Caco-2 (cell line): ENCODE measurements around the gene TMA7. TPM values are rescaled to one million over a fixed set of nuclear protein-coding genes. Genes with fewer than 3 reads are reported as not detected.
A peak's percentile ranks its signal among the peaks of the same experiment; 100 is the strongest.

Experiments used
- BruUV-seq: library from RNA; stranded (reverse); fragments of 400-500 nt; replicated peaks from 2 replicates; lab custom pipeline; 2021; lab: Mats Ljungman, UMichigan
- CTCF ChIA-PET: fragments of 300-600 bp; sonication (Branson Sonifier 250); formaldehyde crosslinking; loops from one replicate; lab custom pipeline; 2022; ENCODE audit warnings: antibody characterized with exemption; lab: Charles Lee
- POLR2A ChIA-PET: fragments of 300-600 bp; sonication (Branson Sonifier 250); formaldehyde crosslinking; loops from one replicate; lab custom pipeline; 2022; ENCODE audit warnings: antibody characterized with exemption; lab: Charles Lee
- DNase-seq, 2 experiments: peaks; one replicate each; pipeline versions ENCODE4 v3.0.0 to v3.0.0-alpha.2; 2020 to 2022
- H3K27me3 ChIP-seq: replicated peaks from 2 replicates; pipeline ENCODE4 v1.6.0; 2011; ENCODE audit warnings: low read length; ENCODE audit not compliant: control insufficient read depth, insufficient read depth
- H3K36me3 ChIP-seq: 2 replicates; pipeline ENCODE4 v1.5.1; 2011; ENCODE audit warnings: low read length; ENCODE audit not compliant: control insufficient read depth, insufficient read depth
- H3K4me1 ChIP-seq: fragments of 250-450 bp; sonication (Bioruptor Pico); 2 replicates; pipeline ENCODE4 v1.5.1; 2020; ENCODE audit warnings: mild to moderate bottlenecking
- H3K4me3 ChIP-seq: 2 replicates; pipeline ENCODE4 v1.5.1; 2011; ENCODE audit warnings: low read depth, mild to moderate bottlenecking, control low read depth, low read length
- H3K9me3 ChIP-seq: fragments of 250-450 bp; sonication (Bioruptor Pico); 2 replicates; pipeline ENCODE4 v1.5.1; 2020; ENCODE audit warnings: mild to moderate bottlenecking, moderate library complexity
- H3K27ac Mint-ChIP-seq: one replicate; pipeline ENCODE4 v1.8.0; 2022; ENCODE audit warnings: mixed read lengths; ENCODE audit not compliant: unreplicated experiment
- H3K27me3 Mint-ChIP-seq: one replicate; pipeline ENCODE4 v1.8.0; 2022; ENCODE audit warnings: mixed read lengths; ENCODE audit not compliant: insufficient read depth, unreplicated experiment
- H3K36me3 Mint-ChIP-seq: one replicate; pipeline ENCODE4 v1.8.0; 2022; ENCODE audit warnings: mild to moderate bottlenecking, mixed read lengths; ENCODE audit not compliant: insufficient read depth, unreplicated experiment
- H3K4me1 Mint-ChIP-seq: one replicate; pipeline ENCODE4 v1.8.0; 2022; ENCODE audit warnings: low read depth, mixed read lengths; ENCODE audit not compliant: unreplicated experiment
- H3K4me3 Mint-ChIP-seq: one replicate; pipeline ENCODE4 v1.8.0; 2022; ENCODE audit warnings: mild to moderate bottlenecking, moderate library complexity, mixed read lengths; ENCODE audit not compliant: unreplicated experiment
- H3K9me3 Mint-ChIP-seq: one replicate; pipeline ENCODE4 v1.8.0; 2022; ENCODE audit warnings: mixed read lengths; ENCODE audit not compliant: unreplicated experiment
- intact Hi-C: fragments of 100-400 bp; cut with micrococcal nuclease; formaldehyde crosslinking; loops from one replicate; pipeline ENCODE4 v1.10.0; 2022; ENCODE audit not compliant: unreplicated experiment
- total RNA-seq: library from RNA; stranded (reverse); gene quantifications from 2 replicates; pipeline ENCODE4 v1.2.3, GENCODE V29; 2022
- TF ChIP-seq, protein P1 (sequence below), 2 experiments: fragments of 200-600 bp in 1 of 2; IDR thresholded peaks; 1 replicate in 1 of 2; 2 replicates in 1 of 2; pipeline versions ENCODE4 v1.5.1 to v1.8.0; 2011 to 2022; ENCODE audit warnings: antibody characterized with exemption in 1 of 2, control low read depth in 1 of 2, inconsistent platforms in 1 of 2, low read depth in 1 of 2, low read length in 1 of 2, mild to moderate bottlenecking in 1 of 2, moderate library complexity in 1 of 2; ENCODE audit not compliant: insufficient read depth in 1 of 2, severe bottlenecking in 1 of 2, unreplicated experiment in 1 of 2

Gene TMA7
- total RNA-seq, 1 experiment from 2014 or later, result 205 TPM

DNA sequence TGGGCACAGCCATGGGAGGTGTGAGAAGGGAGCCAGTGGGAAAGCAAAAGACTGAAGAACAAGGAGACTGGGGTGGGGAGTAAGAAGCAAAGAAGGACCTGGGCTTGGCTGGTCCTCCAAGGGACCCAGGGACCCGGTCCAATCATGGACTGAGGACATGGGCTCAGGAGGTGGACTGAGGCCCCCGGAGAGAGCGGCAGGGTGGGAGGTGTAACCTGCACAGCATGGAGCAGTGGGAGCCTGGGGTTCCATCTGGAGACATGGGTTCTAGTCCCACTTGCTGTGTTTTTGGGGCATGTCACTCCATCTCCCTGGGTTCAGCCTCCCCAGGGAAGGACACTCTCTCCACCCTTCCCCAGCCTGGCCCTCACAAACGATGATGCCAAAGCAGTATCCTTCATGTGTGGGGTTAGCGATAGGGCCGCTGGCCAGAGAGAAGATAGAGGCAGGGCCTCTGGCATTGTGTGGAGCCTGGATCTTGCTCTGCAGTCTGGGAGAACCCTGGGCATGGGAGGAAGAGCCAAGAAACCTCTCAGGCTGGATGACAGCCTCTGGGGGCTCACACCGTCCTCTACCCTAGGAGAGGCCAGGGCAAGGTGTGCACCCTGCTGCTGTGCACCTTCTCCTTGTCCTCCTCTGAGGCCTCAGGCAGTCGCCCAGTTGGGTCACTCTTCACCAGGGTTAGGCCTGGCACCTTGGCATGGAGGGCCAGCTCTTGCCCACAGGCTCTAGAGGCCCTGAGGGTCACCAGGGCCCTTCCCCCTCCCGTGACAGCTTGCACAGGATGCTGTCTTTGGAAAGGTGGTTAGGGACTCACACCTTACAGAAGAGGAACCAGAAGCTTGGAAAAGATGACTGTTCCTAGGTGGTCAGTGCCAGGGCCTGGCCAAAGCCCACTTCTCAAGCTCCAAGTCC lies 42.0 kb upstream of the TMA7 start:
- no TSS peak for BruUV-seq
- Histone ChIP-seq H3K4me1 (no peaks in the 10 kb centered on the region), H3K9me3 (no peaks in the 10 kb centered on the region), H3K27me3 (no peaks in the 10 kb centered on the region), H3K4me3 (no peak overlapping the region), H3K36me3 (no peaks in the 10 kb centered on the region; the same call in none of the 2 replicates)
- peak overlapping the region; percentile 67 for H3K27ac Mint-ChIP-seq
- intact Hi-C loops, result no loop called here
- ChIA-PET CTCF (interaction anchor here (1.2 to 12.8 kb wide), 3 partner anchors 37 to 124 kb away, joined by 4 to 405 read pairs (median 5); partner anchors contain the start of genes CCDC51 and TMA7), POLR2A (no interaction called here)
- no peak overlapping the region for H3K4me3 Mint-ChIP-seq
- TF ChIP-seq, protein P1, sequence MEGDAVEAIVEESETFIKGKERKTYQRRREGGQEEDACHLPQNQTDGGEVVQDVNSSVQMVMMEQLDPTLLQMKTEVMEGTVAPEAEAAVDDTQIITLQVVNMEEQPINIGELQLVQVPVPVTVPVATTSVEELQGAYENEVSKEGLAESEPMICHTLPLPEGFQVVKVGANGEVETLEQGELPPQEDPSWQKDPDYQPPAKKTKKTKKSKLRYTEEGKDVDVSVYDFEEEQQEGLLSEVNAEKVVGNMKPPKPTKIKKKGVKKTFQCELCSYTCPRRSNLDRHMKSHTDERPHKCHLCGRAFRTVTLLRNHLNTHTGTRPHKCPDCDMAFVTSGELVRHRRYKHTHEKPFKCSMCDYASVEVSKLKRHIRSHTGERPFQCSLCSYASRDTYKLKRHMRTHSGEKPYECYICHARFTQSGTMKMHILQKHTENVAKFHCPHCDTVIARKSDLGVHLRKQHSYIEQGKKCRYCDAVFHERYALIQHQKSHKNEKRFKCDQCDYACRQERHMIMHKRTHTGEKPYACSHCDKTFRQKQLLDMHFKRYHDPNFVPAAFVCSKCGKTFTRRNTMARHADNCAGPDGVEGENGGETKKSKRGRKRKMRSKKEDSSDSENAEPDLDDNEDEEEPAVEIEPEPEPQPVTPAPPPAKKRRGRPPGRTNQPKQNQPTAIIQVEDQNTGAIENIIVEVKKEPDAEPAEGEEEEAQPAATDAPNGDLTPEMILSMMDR (IDR thresholded peaks at IDR 0.05; ENCODE audit: insufficient read depth in 1 of 2, low read depth in 1 of 2, low read length in 1 of 2, severe bottlenecking in 1 of 2, unreplicated experiment in 1 of 2), result no peak
- H3K9me3 Mint-ChIP-seq, result no peaks in the 10 kb centered on the region
- peaks cover 11% of the 10 kb centered on the region for H3K4me1 Mint-ChIP-seq
- DNase-seq, result no peak
- peaks cover 33% of the 10 kb centered on the region for H3K36me3 Mint-ChIP-seq
- H3K27me3 Mint-ChIP-seq, result no peaks in the 10 kb centered on the region

DNA sequence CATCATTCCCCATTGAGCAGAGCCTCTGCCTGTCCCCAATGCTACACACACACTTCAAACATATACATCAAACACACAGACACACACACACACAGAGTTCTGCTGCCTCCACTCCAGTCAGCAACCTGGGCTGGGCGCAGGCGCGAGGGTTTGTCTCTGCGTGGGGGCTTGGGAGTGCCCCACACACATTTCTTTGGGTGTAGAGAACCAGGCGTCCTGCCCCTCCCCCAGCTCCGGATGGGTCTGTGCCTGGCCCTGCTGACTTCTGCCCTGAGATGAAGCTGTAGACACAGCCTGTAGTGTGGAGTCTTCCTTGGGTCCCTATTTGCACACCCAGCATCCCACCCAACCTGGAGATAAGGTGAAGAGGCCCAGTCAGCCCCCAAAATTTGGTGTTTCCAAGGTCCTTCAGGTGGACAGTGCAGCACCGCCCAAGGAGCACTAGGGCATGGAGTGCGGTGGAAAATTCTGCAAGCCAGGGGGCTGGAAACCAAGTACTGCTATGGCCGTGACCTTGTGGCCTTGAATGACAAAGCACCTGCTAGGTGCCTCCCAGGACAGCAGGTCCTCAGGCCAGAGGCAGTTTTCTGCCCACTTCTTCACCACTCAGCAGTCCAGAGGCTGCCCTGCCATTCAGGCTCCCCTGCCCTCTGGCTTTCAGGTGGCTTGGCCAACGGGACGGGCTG lies 41.2 kb upstream of the TMA7 start:
- H3K27ac Mint-ChIP-seq, result no peak overlapping the region

More for the DNA sequence above, 41.2 kb upstream of the TMA7 start:
- BruUV-seq, result no TSS peak
- Mint-ChIP-seq H3K27me3 (no peaks in the 10 kb centered on the region), H3K9me3 (no peaks in the 10 kb centered on the region), H3K4me1 (peaks cover 11% of the 10 kb centered on the region), H3K36me3 (peaks cover 37% of the 10 kb centered on the region), H3K4me3 (no peak overlapping the region)
- ChIA-PET CTCF (interaction anchor here (0.9 to 12.8 kb wide), 4 partner anchors 36 to 204 kb away, joined by 3 to 405 read pairs (median 4); partner anchors contain the start of genes CCDC51 and TMA7), POLR2A (no interaction called here)
- Histone ChIP-seq H3K4me3 (no peak overlapping the region), H3K9me3 (no peaks in the 10 kb centered on the region), H3K27me3 (no peaks in the 10 kb centered on the region), H3K4me1 (no peaks in the 10 kb centered on the region), H3K36me3 (no peaks in the 10 kb centered on the region; the same call in none of the 2 replicates)
- TF ChIP-seq, protein P1 (IDR thresholded peaks at IDR 0.05; ENCODE audit: insufficient read depth in 1 of 2, low read depth in 1 of 2, low read length in 1 of 2, severe bottlenecking in 1 of 2, unreplicated experiment in 1 of 2), result no peak
- DNase-seq, result no peak
- intact Hi-C loops, result no loop called here
